Umbilical cord (tissue), 2 donors: ENCODE results near the gene PLCG2. TPM values are rescaled to one million over a fixed set of nuclear protein-coding genes. Genes with fewer than 3 reads are reported as not detected.
"Not testable (repeated sequence)": the region's sequence is repeated elsewhere in the genome, so short reads cannot be mapped to it uniquely, and the experiment has no call there.

ENCODE experiments used
- DNase-seq: peaks from one replicate; pipeline ENCODE4 v3.0.0-alpha.2; 2015; ENCODE audit warnings: low spot score
- total RNA-seq: library from RNA; depleted of rRNA; stranded (reverse); fragments of >200 nt; gene quantifications from one replicate; pipeline ENCODE4 v1.2.3, GENCODE V29; 2014; ENCODE audit warnings: low replicate concordance; ENCODE audit not compliant: insufficient read depth

The PLCG2 gene
- total RNA-seq, 1 donor from 2014 or later, result 29.9 TPM

GRCh38 chr16:81912395-81912794 lies 133.3 kb downstream of the PLCG2 start:
- DNase-seq, result no peak

- DNase-seq, result no peak
Observed at GRCh38 chr16:81913222-81913621, 134.1 kb downstream of the PLCG2 start.

- no peak for DNase-seq
Observed at GRCh38 chr16:81917375-81917774, 138.3 kb downstream of the PLCG2 start.

GRCh38 chr16:81918927-81919326 lies 139.8 kb downstream of the PLCG2 start:
- no peak for DNase-seq

GRCh38 chr16:81920498-81920897 lies 141.4 kb downstream of the PLCG2 start:
- no peak for DNase-seq

- no peak for DNase-seq
Observed at GRCh38 chr16:81921085-81921814, 142.2 kb downstream of the PLCG2 start.

GRCh38 chr16:81921843-81922584 lies 142.9 kb downstream of the PLCG2 start:
- DNase-seq, result no peak

- DNase-seq, result no peak
Observed at GRCh38 chr16:81923296-81923695, 144.2 kb downstream of the PLCG2 start.

- DNase-seq, result no peak
Observed at GRCh38 chr16:81925016-81925415, 145.9 kb downstream of the PLCG2 start.

- no peak for DNase-seq
Observed at GRCh38 chr16:81926036-81926435, 146.9 kb downstream of the PLCG2 start.

- DNase-seq, result no peak
Observed at GRCh38 chr16:81927561-81928185, 148.6 kb downstream of the PLCG2 start.

- DNase-seq, result no peak
Observed at GRCh38 chr16:81928271-81928918, 149.3 kb downstream of the PLCG2 start.

GRCh38 chr16:81928975-81929374 lies 149.9 kb downstream of the PLCG2 start:
- DNase-seq, result no peak

GRCh38 chr16:81929841-81930240 lies 150.8 kb downstream of the PLCG2 start:
- no peak for DNase-seq

GRCh38 chr16:81931927-81932326 lies 152.8 kb downstream of the PLCG2 start:
- no peak for DNase-seq

- DNase-seq, result no peak
Observed at GRCh38 chr16:81932668-81933067, 153.6 kb downstream of the PLCG2 start.

- DNase-seq, result no peak
Observed at GRCh38 chr16:81933361-81933760, 154.3 kb downstream of the PLCG2 start.

GRCh38 chr16:81934711-81935110 lies 155.6 kb downstream of the PLCG2 start:
- not testable (repeated sequence) for DNase-seq

- no peak for DNase-seq
Observed at GRCh38 chr16:81936209-81937000, 157.3 kb downstream of the PLCG2 start.

- no peak for DNase-seq
Observed at GRCh38 chr16:81937305-81938038, 158.4 kb downstream of the PLCG2 start.
